Stomach (tissue), 4 donors: ENCODE data around the gene ADH7.

ENCODE experiments used
- POLR2A ChIP-seq, 4 donors: fragments of 450-650 bp; IDR thresholded peaks; one replicate each; pipeline ENCODE4 v1.6.1; 2016; ENCODE audit warnings: antibody characterized with exemption in 4 of 4, control low read depth in 2 of 4, mild to moderate bottlenecking in 1 of 4, moderate library complexity in 1 of 4
- POLR2AphosphoS5 ChIP-seq, 3 donors: sonication (generic); formaldehyde crosslinking; IDR thresholded peaks; one replicate each; pipeline ENCODE4 v1.6.1; 2016; ENCODE audit warnings: antibody characterized with exemption in 3 of 3
- TF ChIP-seq, protein P1 (sequence below), 7 experiments: fragments of 450-650 bp in 4 of 7; fragments of 200-600 bp in 3 of 7; sonication (generic) in 3 of 7; IDR thresholded peaks; one replicate each; pipeline ENCODE4 v1.5.1; 2016 to 2019; ENCODE audit warnings: antibody characterized with exemption in 7 of 7, control low read depth in 2 of 7, mild to moderate bottlenecking in 1 of 7

GRCh38 chr4:99438405-99438780 lies 3.3 kb upstream of the ADH7 start:
- TF ChIP-seq, protein P1, sequence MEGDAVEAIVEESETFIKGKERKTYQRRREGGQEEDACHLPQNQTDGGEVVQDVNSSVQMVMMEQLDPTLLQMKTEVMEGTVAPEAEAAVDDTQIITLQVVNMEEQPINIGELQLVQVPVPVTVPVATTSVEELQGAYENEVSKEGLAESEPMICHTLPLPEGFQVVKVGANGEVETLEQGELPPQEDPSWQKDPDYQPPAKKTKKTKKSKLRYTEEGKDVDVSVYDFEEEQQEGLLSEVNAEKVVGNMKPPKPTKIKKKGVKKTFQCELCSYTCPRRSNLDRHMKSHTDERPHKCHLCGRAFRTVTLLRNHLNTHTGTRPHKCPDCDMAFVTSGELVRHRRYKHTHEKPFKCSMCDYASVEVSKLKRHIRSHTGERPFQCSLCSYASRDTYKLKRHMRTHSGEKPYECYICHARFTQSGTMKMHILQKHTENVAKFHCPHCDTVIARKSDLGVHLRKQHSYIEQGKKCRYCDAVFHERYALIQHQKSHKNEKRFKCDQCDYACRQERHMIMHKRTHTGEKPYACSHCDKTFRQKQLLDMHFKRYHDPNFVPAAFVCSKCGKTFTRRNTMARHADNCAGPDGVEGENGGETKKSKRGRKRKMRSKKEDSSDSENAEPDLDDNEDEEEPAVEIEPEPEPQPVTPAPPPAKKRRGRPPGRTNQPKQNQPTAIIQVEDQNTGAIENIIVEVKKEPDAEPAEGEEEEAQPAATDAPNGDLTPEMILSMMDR (IDR thresholded peaks at IDR 0.05), result no peak
- no peak for TF ChIP-seq POLR2A (IDR thresholded peaks at IDR 0.05)
- TF ChIP-seq POLR2AphosphoS5 (IDR thresholded peaks at IDR 0.05), result no peak
